Body of pancreas (tissue), 4 donors: ENCODE results near the gene CTXN2. TPM values are rescaled to one million over a fixed set of nuclear protein-coding genes. Genes with fewer than 3 reads are reported as not detected.

Source experiments
- ATAC-seq: fragments of 150-250 bp; one replicate; pipeline ENCODE4 v1.9.1; 2016
- DNase-seq, 4 donors: peaks; one replicate each; pipeline ENCODE4 v3.0.0-alpha.2; 2019
- H3K27ac ChIP-seq, 4 donors: fragments of 200-600 bp; sonication (generic); 1 replicate in 3 of 4; 2 replicates in 1 of 4; pipeline versions ENCODE4 v1.5.1 to v1.6.1; 2016 to 2019; ENCODE audit warnings: mild to moderate bottlenecking in 1 of 4, mixed read lengths in 1 of 4, moderate library complexity in 1 of 4
- H3K27me3 ChIP-seq, 2 donors: fragments of 200-600 bp; sonication (generic); one replicate each; pipeline ENCODE4 v1.6.0; 2016; ENCODE audit warnings: mild to moderate bottlenecking in 1 of 2
- H3K36me3 ChIP-seq, 2 donors: fragments of 200-600 bp; sonication (generic); replicated peaks in 1 of 2; 2 replicates each; pipeline ENCODE4 v1.5.1; 2016; ENCODE audit warnings: low read depth in 2 of 2; ENCODE audit not compliant: insufficient read depth in 1 of 2
- H3K4me1 ChIP-seq: fragments of 200-600 bp; sonication (generic); one replicate; pipeline ENCODE4 v1.6.0; 2016
- H3K4me3 ChIP-seq, 2 donors: fragments of 200-600 bp; sonication (generic); 1 replicate in 1 of 2; 2 replicates in 1 of 2; pipeline ENCODE4 v1.5.1; 2016 to 2019
- H3K9me3 ChIP-seq, 3 donors: fragments of 200-600 bp; sonication (generic); 1 replicate in 2 of 3; 2 replicates in 1 of 3; pipeline ENCODE4 v1.5.1; 2016
- CTCF ChIP-seq, 7 experiments: fragments of 450-650 bp in 4 of 7; fragments of 200-600 bp in 3 of 7; sonication (generic) in 3 of 7; IDR thresholded peaks; one replicate each; pipeline ENCODE4 v1.5.1; 2016 to 2019; ENCODE audit warnings: antibody characterized with exemption in 7 of 7
- POLR2A ChIP-seq, 3 donors: fragments of 450-650 bp; IDR thresholded peaks; one replicate each; pipeline ENCODE4 v1.6.1; 2016; ENCODE audit warnings: antibody characterized with exemption in 3 of 3, mild to moderate bottlenecking in 2 of 3
- WGBS, 2 donors: methylation state at CpG; one replicate each; pipeline ENCODE4 v1.1.5; 2017; 5-methylcytosine and 5-hydroxymethylcytosine counted together
- intact Hi-C: fragments of 100-400 bp; cut with DNase I; formaldehyde crosslinking; loops from one replicate; pipeline ENCODE4 v1.15.1; 2023
- total RNA-seq, 2 donors: library from RNA; depleted of rRNA; stranded (reverse); fragments of >200 nt; gene quantifications; one replicate each; pipeline ENCODE4 v1.1.0, GENCODE V29; 2016

CTXN2 gene
- total RNA-seq, 2 donors from 2014 or later = 0.52 TPM; not detected in 1

GRCh38 chr15:48149858-48150257 is 41.6 kb upstream of the CTXN2 start:
- Histone ChIP-seq H3K4me1 (no peaks in the 10 kb centered on the region), H3K36me3 (peaks cover 0 to 2% of the 10 kb centered on the region in 2 donors), H3K27me3 (no peaks in the 10 kb centered on the region), H3K27ac (no peak overlapping the region), H3K9me3 (no peaks in the 10 kb centered on the region), H3K4me3 (no peak overlapping the region)
- no peak for DNase-seq
- no peak for ATAC-seq
- TF ChIP-seq POLR2A (IDR thresholded peaks at IDR 0.05) (no peak), CTCF (IDR thresholded peaks at IDR 0.05) (no peak)
- intact Hi-C loops = no loop called here
- 89 to 91% methylated on average over 4 of the region's 4 CpGs for WGBS, 2 donors

- H3K9me3 ChIP-seq = no peaks in the 10 kb centered on the region
- H3K27me3 ChIP-seq = no peaks in the 10 kb centered on the region
- no peak overlapping the region for H3K4me3 ChIP-seq
- DNase-seq (no peak), ATAC-seq (no peak)
- H3K4me1 ChIP-seq = no peaks in the 10 kb centered on the region
- TF ChIP-seq CTCF (IDR thresholded peaks at IDR 0.05) (no peak), POLR2A (IDR thresholded peaks at IDR 0.05) (no peak)
- 94 to 98% methylated on average over 2 of the region's 2 CpGs for WGBS, 2 donors
- no peak overlapping the region for H3K27ac ChIP-seq
- intact Hi-C loops = no loop called here
- H3K36me3 ChIP-seq = peaks cover 0 to 2% of the 10 kb centered on the region in 2 donors
Measured at GRCh38 chr15:48153526-48153925, 37.9 kb upstream of the CTXN2 start.

- no peaks in the 10 kb centered on the region for H3K4me1 ChIP-seq
- no peak for DNase-seq
- WGBS, 2 donors = 60 to 64% methylated on average over 3 of the region's 3 CpGs
- no peak overlapping the region for H3K4me3 ChIP-seq
- no peak for ATAC-seq
- no peak overlapping the region for H3K27ac ChIP-seq
- TF ChIP-seq POLR2A (IDR thresholded peaks at IDR 0.05) (no peak), CTCF (IDR thresholded peaks at IDR 0.05) (no peak)
- H3K36me3 ChIP-seq = no peaks in the 10 kb centered on the region
- intact Hi-C loops = no loop called here
- H3K27me3 ChIP-seq = no peaks in the 10 kb centered on the region
- no peaks in the 10 kb centered on the region for H3K9me3 ChIP-seq
Measured at GRCh38 chr15:48168616-48169015, 22.8 kb upstream of the CTXN2 start.

- H3K4me3 ChIP-seq = no peak overlapping the region
- intact Hi-C loops = no loop called here
- no peak for DNase-seq
- no peaks in the 10 kb centered on the region for H3K27me3 ChIP-seq
- no peak overlapping the region for H3K27ac ChIP-seq
- no peak for ATAC-seq
- H3K9me3 ChIP-seq = no peaks in the 10 kb centered on the region
- no peak for TF ChIP-seq CTCF (IDR thresholded peaks at IDR 0.05)
- TF ChIP-seq POLR2A (IDR thresholded peaks at IDR 0.05) = no peak
- H3K36me3 ChIP-seq = no peaks in the 10 kb centered on the region
- 78 to 86% methylated on average over 1 of the region's 1 CpG for WGBS, 2 donors
- no peaks in the 10 kb centered on the region for H3K4me1 ChIP-seq
Measured at GRCh38 chr15:48170981-48171380, 20.5 kb upstream of the CTXN2 start.

- no peak for TF ChIP-seq POLR2A (IDR thresholded peaks at IDR 0.05)
- no peak for TF ChIP-seq CTCF (IDR thresholded peaks at IDR 0.05)
- intact Hi-C loops = no loop called here
- WGBS, 2 donors = 89 to 92% methylated on average over 3 of the region's 3 CpGs
Measured at GRCh38 chr15:48175126-48175525, 16.3 kb upstream of the CTXN2 start.

More at GRCh38 chr15:48175126-48175525, 16.3 kb upstream of the CTXN2 start:
- H3K9me3 ChIP-seq = no peaks in the 10 kb centered on the region
- no peak overlapping the region for H3K27ac ChIP-seq
- H3K27me3 ChIP-seq = no peaks in the 10 kb centered on the region
- no peak for ATAC-seq
- H3K4me3 ChIP-seq = no peak overlapping the region
- no peaks in the 10 kb centered on the region for H3K36me3 ChIP-seq
- H3K4me1 ChIP-seq = peaks cover 9% of the 10 kb centered on the region
- DNase-seq = no peak
